GM12801 (cell line): ENCODE results near the gene PVALB.

Experiments used
- TF ChIP-seq, protein P1 (sequence below): IDR thresholded peaks from one replicate; pipeline ENCODE4 v1.5.1; 2011; ENCODE audit warnings: control low read depth; ENCODE audit not compliant: insufficient read length; ENCODE audit errors: extremely low read depth

PVALB gene

DNA sequence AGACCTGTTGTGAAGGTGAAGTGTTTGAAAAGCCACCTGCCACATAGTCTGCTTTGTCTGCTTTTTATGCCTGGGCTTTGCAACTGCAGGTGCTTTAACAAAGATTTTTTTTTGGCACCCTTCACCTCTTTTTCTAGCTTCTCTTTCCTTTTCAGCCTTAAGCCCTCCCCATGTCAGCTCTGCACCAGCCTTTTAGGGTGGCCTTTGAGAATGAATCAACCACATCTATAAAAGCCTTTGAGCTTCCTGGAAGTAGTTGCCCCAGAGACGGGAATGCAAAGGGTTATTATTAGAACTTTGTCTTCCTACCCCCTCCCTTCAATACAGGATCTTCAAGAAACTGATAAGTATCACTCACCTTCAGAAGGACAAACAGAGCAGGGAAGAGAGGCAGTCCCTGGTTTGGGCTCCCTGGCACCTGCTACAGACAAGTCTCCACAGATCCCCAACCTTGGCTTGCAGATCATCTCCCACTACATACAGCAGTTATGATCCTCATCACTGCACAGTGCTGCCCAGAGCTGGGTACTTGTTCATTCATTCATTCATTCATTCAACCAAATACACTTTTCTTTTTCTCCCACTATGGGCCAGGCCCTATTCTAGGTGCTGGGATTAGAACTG is 8.0 kb downstream of the PVALB start:
- TF ChIP-seq, protein P1, sequence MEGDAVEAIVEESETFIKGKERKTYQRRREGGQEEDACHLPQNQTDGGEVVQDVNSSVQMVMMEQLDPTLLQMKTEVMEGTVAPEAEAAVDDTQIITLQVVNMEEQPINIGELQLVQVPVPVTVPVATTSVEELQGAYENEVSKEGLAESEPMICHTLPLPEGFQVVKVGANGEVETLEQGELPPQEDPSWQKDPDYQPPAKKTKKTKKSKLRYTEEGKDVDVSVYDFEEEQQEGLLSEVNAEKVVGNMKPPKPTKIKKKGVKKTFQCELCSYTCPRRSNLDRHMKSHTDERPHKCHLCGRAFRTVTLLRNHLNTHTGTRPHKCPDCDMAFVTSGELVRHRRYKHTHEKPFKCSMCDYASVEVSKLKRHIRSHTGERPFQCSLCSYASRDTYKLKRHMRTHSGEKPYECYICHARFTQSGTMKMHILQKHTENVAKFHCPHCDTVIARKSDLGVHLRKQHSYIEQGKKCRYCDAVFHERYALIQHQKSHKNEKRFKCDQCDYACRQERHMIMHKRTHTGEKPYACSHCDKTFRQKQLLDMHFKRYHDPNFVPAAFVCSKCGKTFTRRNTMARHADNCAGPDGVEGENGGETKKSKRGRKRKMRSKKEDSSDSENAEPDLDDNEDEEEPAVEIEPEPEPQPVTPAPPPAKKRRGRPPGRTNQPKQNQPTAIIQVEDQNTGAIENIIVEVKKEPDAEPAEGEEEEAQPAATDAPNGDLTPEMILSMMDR: no peak

DNA sequence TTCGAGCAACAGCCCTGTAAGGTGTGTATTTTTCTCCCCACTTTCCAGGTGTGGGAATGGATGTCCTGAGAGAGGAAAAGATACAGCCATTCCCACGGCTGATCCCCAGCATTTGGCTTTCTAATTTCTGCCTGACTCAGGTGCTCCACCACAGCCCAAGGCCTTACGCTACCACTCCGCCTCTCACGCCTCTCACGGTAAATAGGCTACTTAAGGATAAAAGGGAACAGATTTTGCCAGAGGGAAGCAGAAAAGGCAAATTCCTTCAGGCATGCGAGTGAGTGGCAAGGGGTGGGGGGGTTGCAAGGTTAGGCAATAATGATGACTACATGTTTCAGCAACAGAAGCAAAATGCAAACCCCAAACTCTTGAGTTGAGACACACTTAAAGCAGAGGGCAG is 9.2 kb downstream of the PVALB start:
- TF ChIP-seq, protein P1: no peak

DNA sequence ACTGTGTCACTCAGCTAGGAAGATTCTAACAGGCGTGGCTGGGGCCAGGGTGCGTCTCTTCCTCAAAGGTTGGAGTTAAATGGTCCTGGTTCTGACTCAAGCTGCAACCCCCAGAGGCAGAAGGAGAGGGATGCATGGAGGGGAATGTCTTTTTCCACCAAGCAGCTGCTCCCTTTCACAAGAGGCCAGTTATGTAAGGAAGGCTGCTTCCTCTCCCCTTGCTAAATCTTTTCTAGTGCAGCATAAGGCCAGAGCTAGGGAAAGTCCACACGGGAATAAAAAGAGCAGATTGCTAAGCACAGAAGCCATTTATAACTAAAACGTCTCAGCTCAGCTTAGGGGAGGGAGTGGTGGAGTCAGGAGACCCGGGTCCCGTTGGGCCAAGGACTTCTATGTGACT is 10.0 kb downstream of the PVALB start:
- TF ChIP-seq, protein P1: no peak

DNA sequence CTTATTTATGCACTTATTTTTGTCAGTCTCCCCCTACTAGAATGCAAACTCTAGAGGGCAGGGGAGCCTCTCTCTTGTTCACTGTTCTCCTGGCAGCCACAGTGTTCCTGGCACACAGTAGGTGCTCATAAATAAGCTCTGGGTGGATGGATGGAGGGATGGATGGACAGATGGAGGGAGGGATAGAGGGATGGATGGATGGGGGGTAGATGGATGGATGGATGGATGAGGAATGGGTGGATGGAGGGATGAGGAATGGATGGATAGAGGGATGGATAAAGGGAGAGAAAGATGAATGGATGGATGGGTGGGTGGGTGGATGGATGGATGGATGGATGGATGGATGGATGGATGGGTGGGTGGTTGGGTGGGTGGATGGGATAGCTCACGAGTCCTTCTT is 13.5 kb downstream of the PVALB start:
- TF ChIP-seq, protein P1: no peak

DNA sequence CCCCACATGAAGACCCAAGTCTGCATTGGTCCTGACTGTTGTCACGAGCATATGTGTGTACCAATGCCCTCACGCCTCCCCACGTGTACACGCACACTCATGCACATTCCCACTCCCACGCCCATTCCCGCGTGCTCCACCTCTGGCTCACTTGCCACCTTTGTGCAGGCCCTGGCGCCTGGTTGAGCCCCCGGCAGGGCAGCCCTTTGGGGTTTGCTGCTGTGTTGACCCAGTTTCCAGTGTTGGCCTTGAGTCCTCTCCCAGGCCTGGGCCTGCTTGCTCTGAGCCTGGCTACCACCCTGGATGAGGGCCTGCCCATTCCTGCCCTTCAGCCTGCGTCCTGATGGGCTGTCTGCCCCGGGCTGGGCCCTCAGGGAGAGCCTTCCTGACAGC is 18.2 kb downstream of the PVALB start:
- TF ChIP-seq, protein P1: no peak

DNA sequence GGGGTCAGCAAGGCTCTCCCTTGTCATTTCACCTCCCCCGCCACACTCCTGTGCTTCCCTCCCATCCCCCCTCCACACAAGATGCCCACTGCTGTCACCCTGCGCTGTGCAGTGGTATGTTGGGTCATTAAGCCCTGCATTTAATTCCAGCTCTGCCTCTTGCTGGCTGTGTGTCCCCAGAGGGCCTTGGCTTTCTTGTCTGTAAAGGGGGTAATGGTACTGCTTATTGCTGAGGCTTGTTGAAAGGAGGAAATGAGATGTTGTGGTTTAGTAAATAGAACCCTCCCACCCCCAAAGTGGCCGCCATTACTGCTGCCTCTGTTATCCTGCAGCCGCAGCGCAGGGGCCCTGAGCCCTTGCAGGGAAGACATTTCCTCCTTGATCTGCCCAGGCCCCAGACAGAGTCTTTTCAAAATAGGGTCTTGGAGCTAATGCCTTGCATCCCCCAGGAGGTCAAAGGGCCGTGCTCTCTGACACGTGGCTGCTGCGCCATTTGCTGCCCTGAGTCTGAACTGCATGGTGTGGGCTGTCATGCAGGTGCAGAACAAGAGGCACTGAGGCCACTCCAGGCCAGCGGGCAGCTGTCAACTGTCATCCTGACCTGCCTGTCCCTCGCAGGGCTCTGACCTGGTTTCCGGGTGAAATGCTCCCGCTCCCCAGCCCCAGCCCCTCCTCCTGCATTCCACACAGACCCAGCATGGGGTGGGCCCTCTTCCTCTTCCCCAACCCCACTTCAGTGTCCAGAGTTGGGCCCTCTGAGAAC is 18.7 kb downstream of the PVALB start:
- TF ChIP-seq, protein P1: no peak

DNA sequence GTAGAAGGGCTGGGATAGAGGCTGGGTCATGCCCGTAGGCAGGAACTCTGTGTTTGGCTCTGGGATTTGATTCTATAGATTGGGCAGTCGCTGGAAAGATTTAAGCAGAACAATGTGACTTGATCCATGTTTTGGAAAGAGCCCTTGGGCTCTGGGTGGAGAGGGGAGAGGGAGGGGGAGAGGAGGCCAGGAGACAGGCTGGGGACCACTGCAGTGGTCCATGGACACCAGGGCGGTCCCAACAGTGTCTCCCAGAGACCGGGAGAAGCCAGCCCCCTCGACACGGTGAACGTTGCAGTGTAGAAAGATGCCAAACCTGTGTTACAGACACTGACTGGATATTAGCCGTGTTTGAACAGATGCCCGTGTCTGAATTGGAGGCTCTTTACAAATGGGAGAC is 19.5 kb downstream of the PVALB start:
- TF ChIP-seq, protein P1: no peak
